ENCODE measurements around the gene PPM1H.

Gene PPM1H

GRCh38 chr12:62776575-62776974, 158.4 kb downstream of the PPM1H start:
- POLR2A ChIA-PET, result no interaction called here
- CTCF ChIA-PET, result no interaction called here
- H3K9me3 ChIP-seq (ENCODE audit: control insufficient read depth, insufficient read depth, low read depth, low read length), result no peaks in the 10 kb centered on the region
- no peaks in the 10 kb centered on the region for H3K4me1 ChIP-seq (ENCODE audit: control insufficient read depth, insufficient read depth, low read length)
- no peak for TF ChIP-seq ZNF610 (tag by site-specific recombination; IDR thresholded peaks at IDR 0.05; ENCODE audit: borderline replicate concordance)
- no peak for TF ChIP-seq ZNF394 (tag by site-specific recombination; IDR thresholded peaks at IDR 0.05; ENCODE audit: borderline replicate concordance)
- TF ChIP-seq ZNF121 (tag by site-specific recombination; IDR thresholded peaks at IDR 0.05), result no peak
- no peak for TF ChIP-seq ZBTB17 (tag by site-specific recombination; IDR thresholded peaks at IDR 0.05)
- TF ChIP-seq ZNF223 (tag by site-specific recombination; IDR thresholded peaks at IDR 0.05), result no peak
- TF ChIP-seq ZIC2 (tag by site-specific recombination; IDR thresholded peaks at IDR 0.05), result no peak
- no peak for TF ChIP-seq ZNF561 (tag by site-specific recombination; IDR thresholded peaks at IDR 0.05; ENCODE audit: borderline replicate concordance)
- no peak for TF ChIP-seq ZNF521 (tag by site-specific recombination; IDR thresholded peaks at IDR 0.05)
- TF ChIP-seq ZNF501 (tag by site-specific recombination; IDR thresholded peaks at IDR 0.05), result no peak
- no peak for TF ChIP-seq ZNF449 (tag by site-specific recombination; IDR thresholded peaks at IDR 0.05)
- TF ChIP-seq, protein P1, sequence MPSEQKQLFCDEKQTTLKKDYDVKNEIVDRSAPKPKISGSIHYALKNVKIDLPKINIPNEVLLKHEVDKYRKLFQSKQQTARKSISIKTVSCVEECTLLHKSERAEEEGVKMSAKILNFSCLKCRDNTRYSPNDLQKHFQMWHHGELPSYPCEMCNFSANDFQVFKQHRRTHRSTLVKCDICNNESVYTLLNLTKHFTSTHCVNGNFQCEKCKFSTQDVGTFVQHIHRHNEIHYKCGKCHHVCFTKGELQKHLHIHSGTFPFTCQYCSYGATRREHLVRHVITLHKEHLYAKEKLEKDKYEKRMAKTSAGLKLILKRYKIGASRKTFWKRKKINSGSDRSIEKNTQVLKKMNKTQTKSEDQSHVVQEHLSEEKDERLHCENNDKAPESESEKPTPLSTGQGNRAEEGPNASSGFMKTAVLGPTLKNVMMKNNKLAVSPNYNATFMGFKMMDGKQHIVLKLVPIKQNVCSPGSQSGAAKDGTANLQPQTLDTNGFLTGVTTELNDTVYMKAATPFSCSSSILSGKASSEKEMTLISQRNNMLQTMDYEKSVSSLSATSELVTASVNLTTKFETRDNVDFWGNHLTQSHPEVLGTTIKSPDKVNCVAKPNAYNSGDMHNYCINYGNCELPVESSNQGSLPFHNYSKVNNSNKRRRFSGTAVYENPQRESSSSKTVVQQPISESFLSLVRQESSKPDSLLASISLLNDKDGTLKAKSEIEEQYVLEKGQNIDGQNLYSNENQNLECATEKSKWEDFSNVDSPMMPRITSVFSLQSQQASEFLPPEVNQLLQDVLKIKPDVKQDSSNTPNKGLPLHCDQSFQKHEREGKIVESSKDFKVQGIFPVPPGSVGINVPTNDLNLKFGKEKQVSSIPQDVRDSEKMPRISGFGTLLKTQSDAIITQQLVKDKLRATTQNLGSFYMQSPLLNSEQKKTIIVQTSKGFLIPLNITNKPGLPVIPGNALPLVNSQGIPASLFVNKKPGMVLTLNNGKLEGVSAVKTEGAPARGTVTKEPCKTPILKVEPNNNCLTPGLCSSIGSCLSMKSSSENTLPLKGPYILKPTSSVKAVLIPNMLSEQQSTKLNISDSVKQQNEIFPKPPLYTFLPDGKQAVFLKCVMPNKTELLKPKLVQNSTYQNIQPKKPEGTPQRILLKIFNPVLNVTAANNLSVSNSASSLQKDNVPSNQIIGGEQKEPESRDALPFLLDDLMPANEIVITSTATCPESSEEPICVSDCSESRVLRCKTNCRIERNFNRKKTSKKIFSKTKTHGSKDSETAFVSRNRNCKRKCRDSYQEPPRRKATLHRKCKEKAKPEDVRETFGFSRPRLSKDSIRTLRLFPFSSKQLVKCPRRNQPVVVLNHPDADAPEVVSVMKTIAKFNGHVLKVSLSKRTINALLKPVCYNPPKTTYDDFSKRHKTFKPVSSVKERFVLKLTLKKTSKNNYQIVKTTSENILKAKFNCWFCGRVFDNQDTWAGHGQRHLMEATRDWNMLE (tag by site-specific recombination; conservative IDR thresholded peaks at IDR 0.05; ENCODE audit: low read depth), result no peak
- no peak for TF ChIP-seq BCL6B (tag by site-specific recombination; IDR thresholded peaks at IDR 0.05)
- no peak for TF ChIP-seq ZNF529 (tag by site-specific recombination; IDR thresholded peaks at IDR 0.05; ENCODE audit: insufficient replicate concordance)
- TF ChIP-seq ZNF664 (tag by site-specific recombination; IDR thresholded peaks at IDR 0.05), result no peak
- no peak overlapping the region for H3K4me3 ChIP-seq (ENCODE audit: low read depth, low read length)
- no peaks in the 10 kb centered on the region for H3K36me3 ChIP-seq (ENCODE audit: control insufficient read depth in 2 of 2, insufficient read depth in 1 of 2, low read length in 2 of 2)
- H3K27ac ChIP-seq (ENCODE audit: extremely low read depth, low read depth, low read length), result no peak overlapping the region

DNA sequence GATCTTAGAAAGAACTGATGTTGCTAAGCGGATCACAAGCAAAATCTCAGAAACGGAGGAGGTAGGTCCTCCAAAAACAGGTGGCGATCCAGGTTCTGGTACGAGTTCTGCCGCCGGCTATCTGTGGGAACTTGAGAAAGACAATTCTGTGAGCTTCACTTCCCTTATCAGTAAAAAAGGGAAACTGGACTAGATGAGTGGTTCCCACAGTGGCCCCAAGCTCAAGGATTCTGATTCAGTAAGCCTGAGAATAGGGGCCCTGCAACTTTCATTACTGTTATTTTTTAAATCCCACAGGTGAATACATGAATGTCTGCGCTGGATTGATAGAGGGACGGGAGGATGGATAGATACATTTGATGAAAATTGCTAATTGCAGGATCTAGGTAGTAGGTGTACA, 160.2 kb downstream of the PPM1H start:
- Histone ChIP-seq H3K4me3 (ENCODE audit: low read depth, low read length) (no peak overlapping the region), H3K4me1 (ENCODE audit: control insufficient read depth, insufficient read depth, low read length) (no peaks in the 10 kb centered on the region), H3K9me3 (ENCODE audit: control insufficient read depth, insufficient read depth, low read depth, low read length) (no peaks in the 10 kb centered on the region), H3K27ac (ENCODE audit: extremely low read depth, low read depth, low read length) (no peak overlapping the region), H3K36me3 (ENCODE audit: control insufficient read depth in 2 of 2, insufficient read depth in 1 of 2, low read length in 2 of 2) (no peaks in the 10 kb centered on the region)
- TF ChIP-seq ZNF146 (tag by site-specific recombination; IDR thresholded peaks at IDR 0.05) (no peak), ZNF571 (tag by site-specific recombination; IDR thresholded peaks at IDR 0.05) (no peak), ZNF48 (tag by site-specific recombination; IDR thresholded peaks at IDR 0.05) (no peak), ZNF558 (tag by site-specific recombination; IDR thresholded peaks at IDR 0.05) (no peak), REPIN1 (tag by site-specific recombination; IDR thresholded peaks at IDR 0.05; ENCODE audit: low read depth) (no peak), ZNF404 (tag by site-specific recombination; IDR thresholded peaks at IDR 0.05) (no peak), GLIS1 (tag by site-specific recombination; IDR thresholded peaks at IDR 0.05) (no peak), MZF1 (tag by site-specific recombination; IDR thresholded peaks at IDR 0.05; ENCODE audit: borderline replicate concordance) (no peak), ZNF792 (tag by site-specific recombination; IDR thresholded peaks at IDR 0.05) (no peak), MEIS1 (CRISPR knock-in tag; IDR thresholded peaks at IDR 0.05; ENCODE audit: borderline replicate concordance) (no peak), ZNF121 (tag by site-specific recombination; IDR thresholded peaks at IDR 0.05) (no peak), ZNF133 (tag by site-specific recombination; IDR thresholded peaks at IDR 0.05) (no peak), KLF7 (tag by site-specific recombination; IDR thresholded peaks at IDR 0.05; ENCODE audit: borderline replicate concordance) (no peak)
- POLR2A ChIA-PET, result no interaction called here
- CTCF ChIA-PET, result no interaction called here
